PC-3 (cell line): ENCODE measurements around the gene PTPN23.

Experiments used
- EZH2 ChIP-seq: fragments of 300-600 bp; sonication (generic); IDR thresholded peaks from one replicate; pipeline ENCODE4 v1.6.1; 2017; ENCODE audit warnings: antibody characterized with exemption, mild to moderate bottlenecking, low read length; ENCODE audit not compliant: unreplicated experiment
- EZH2phosphoT487 ChIP-seq: fragments of 300-600 bp; sonication (generic); IDR thresholded peaks from 2 replicates; pipeline ENCODE4 v1.6.1; 2018; ENCODE audit warnings: mild to moderate bottlenecking, antibody characterized with exemption, low read length, borderline replicate concordance
- TF ChIP-seq, protein P1 (sequence below): fragments of 300-600 bp; sonication (generic); conservative IDR thresholded peaks from 2 replicates; pipeline ENCODE4 v1.5.1; 2017; ENCODE audit warnings: antibody characterized with exemption, low read depth, mild to moderate bottlenecking, low read length

DNA sequence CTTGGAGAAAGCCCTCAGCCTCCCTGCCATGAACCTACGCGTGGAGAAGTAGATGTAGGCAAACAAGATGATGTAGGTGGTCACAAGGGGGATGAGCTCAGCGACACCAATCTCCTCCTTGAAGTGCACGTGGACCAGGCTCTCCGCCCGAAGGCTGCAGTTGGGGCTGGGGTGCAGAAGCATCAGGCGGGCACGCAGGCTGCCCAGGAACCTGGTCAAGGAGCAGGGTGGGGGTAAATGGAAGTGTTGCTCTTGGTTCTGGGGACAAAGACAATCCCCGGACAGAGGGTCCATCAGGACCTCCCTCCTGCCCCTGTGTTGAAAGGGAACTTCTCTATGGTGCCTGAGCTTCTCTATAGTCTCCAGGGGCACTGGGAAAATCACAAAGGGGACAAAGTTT lies 45.1 kb downstream of the PTPN23 start:
- TF ChIP-seq, protein P1, sequence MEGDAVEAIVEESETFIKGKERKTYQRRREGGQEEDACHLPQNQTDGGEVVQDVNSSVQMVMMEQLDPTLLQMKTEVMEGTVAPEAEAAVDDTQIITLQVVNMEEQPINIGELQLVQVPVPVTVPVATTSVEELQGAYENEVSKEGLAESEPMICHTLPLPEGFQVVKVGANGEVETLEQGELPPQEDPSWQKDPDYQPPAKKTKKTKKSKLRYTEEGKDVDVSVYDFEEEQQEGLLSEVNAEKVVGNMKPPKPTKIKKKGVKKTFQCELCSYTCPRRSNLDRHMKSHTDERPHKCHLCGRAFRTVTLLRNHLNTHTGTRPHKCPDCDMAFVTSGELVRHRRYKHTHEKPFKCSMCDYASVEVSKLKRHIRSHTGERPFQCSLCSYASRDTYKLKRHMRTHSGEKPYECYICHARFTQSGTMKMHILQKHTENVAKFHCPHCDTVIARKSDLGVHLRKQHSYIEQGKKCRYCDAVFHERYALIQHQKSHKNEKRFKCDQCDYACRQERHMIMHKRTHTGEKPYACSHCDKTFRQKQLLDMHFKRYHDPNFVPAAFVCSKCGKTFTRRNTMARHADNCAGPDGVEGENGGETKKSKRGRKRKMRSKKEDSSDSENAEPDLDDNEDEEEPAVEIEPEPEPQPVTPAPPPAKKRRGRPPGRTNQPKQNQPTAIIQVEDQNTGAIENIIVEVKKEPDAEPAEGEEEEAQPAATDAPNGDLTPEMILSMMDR = no peak
- TF ChIP-seq EZH2 (no peak), EZH2phosphoT487 (no peak)
